ENCODE data around the gene WWC2.

Gene WWC2

DNA sequence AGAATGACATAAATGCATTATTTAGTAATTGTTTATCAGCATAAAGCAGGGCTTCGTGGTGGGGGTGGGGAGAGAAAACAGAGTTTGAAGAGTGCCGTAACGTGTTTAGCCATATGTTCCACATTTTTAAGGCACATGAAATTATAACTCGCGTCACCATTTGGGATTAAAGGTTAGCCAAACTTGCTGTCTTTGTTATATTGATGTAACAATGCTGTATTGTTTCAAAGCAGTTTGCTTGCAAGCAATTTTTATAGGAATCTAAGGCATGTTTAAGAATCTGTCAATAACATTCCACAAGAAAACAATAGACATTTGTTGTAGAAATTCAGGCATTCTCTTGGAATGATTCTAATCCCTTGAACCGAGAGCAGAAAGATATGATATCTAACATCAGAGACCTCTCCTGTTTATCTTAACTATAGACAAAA lies 142.7 kb downstream of the WWC2 start:
- no peak overlapping the region for H2AFZ ChIP-seq (ENCODE audit: low read depth, low read length)
- H3K27ac ChIP-seq (ENCODE audit: low read length, poor library complexity, severe bottlenecking), result no peak overlapping the region
- H3K18ac ChIP-seq (ENCODE audit: low read depth in 1 of 2, low read length in 2 of 2), result peak overlapping the region in 1 of 2 experiments; percentile 30
- no peak overlapping the region for H3K4ac ChIP-seq (ENCODE audit: low read depth in 1 of 2, low read length in 2 of 2)
- H3K4me2 ChIP-seq (ENCODE audit: low read length, poor library complexity, severe bottlenecking), result no peak overlapping the region
- H4K8ac ChIP-seq (ENCODE audit: low read length), result no peak overlapping the region
- H3K36me3 ChIP-seq (ENCODE audit: control insufficient read depth in 1 of 2, insufficient read depth in 2 of 2, low read depth in 1 of 2, low read length in 2 of 2), result peaks cover 10 to 37% of the 10 kb centered on the region in 2 experiments
- no peak overlapping the region for H3K4me3 ChIP-seq (ENCODE audit: insufficient read depth in 1 of 2, low read depth in 1 of 2, low read length in 2 of 2)
- no peak overlapping the region for H3K9ac ChIP-seq (ENCODE audit: low read length)
- no peak overlapping the region for H3K23ac ChIP-seq (ENCODE audit: low read length in 2 of 2)
- H2BK5ac ChIP-seq (ENCODE audit: low read depth, low read length, poor library complexity, severe bottlenecking), result no peak overlapping the region
- H3K27me3 ChIP-seq (ENCODE audit: control insufficient read depth in 1 of 2, insufficient read depth in 1 of 2, low read length in 2 of 2), result no peaks in the 10 kb centered on the region
- peaks cover 14% of the 10 kb centered on the region for H3K79me1 ChIP-seq (replicated peaks; ENCODE audit: low read length, poor library complexity, severe bottlenecking)
- DNase-seq, result no peak
- no peak overlapping the region for H2BK120ac ChIP-seq (ENCODE audit: low read depth, low read length)
- WGBS, result 64% methylated on average over 4 of the region's 6 CpGs
- no peak overlapping the region for H2BK12ac ChIP-seq (ENCODE audit: low read length in 2 of 2)
- no peak overlapping the region for H3K14ac ChIP-seq (ENCODE audit: low read length in 2 of 2)
- no peaks in the 10 kb centered on the region for H3K9me3 ChIP-seq (ENCODE audit: control insufficient read depth, low read length)
- no peak overlapping the region for H4K91ac ChIP-seq (ENCODE audit: low read length)
- H2AK5ac ChIP-seq (ENCODE audit: low read length, severe bottlenecking), result no peak overlapping the region
- peaks cover 19% of the 10 kb centered on the region for H3K4me1 ChIP-seq (ENCODE audit: control insufficient read depth, insufficient read depth, low read depth, low read length)
- no peak overlapping the region for H2BK15ac ChIP-seq (ENCODE audit: low read depth, poor library complexity, severe bottlenecking)

DNA sequence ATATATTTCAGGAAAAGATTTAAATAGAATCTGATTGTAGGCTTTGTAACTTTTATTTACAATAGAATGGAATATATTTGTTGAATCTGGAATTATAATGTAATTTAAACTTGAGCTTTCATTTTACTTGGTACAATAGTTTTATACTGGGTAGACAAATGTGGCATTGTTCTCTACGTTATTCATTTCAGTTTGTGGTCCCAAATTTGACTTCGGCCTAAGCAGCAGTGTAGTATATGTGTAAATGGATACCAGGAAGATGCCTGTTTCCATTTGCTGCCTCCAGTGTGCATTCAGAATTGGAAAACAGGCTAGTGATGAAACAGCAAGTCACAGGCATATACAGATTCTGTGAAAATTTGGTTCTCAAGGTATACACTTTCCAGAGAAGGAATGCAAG lies 143.2 kb downstream of the WWC2 start:
- Histone ChIP-seq H3K4me3 (ENCODE audit: insufficient read depth in 1 of 2, low read depth in 1 of 2, low read length in 2 of 2) (no peak overlapping the region), H3K18ac (ENCODE audit: low read depth in 1 of 2, low read length in 2 of 2) (no peak overlapping the region), H3K79me1 (replicated peaks; ENCODE audit: low read length, poor library complexity, severe bottlenecking) (peaks cover 14% of the 10 kb centered on the region), H4K91ac (ENCODE audit: low read length) (no peak overlapping the region), H2AFZ (ENCODE audit: low read depth, low read length) (no peak overlapping the region), H3K4me2 (ENCODE audit: low read length, poor library complexity, severe bottlenecking) (no peak overlapping the region), H3K9me3 (ENCODE audit: control insufficient read depth, low read length) (no peaks in the 10 kb centered on the region), H2BK15ac (ENCODE audit: low read depth, poor library complexity, severe bottlenecking) (no peak overlapping the region), H3K23ac (ENCODE audit: low read length in 2 of 2) (no peak overlapping the region), H2BK5ac (ENCODE audit: low read depth, low read length, poor library complexity, severe bottlenecking) (no peak overlapping the region), H3K4me1 (ENCODE audit: control insufficient read depth, insufficient read depth, low read depth, low read length) (peaks cover 19% of the 10 kb centered on the region), H3K36me3 (ENCODE audit: control insufficient read depth in 1 of 2, insufficient read depth in 2 of 2, low read depth in 1 of 2, low read length in 2 of 2) (peaks cover 10 to 37% of the 10 kb centered on the region in 2 experiments), H2BK120ac (ENCODE audit: low read depth, low read length) (no peak overlapping the region), H4K8ac (ENCODE audit: low read length) (no peak overlapping the region), H2BK12ac (ENCODE audit: low read length in 2 of 2) (no peak overlapping the region), H3K4ac (ENCODE audit: low read depth in 1 of 2, low read length in 2 of 2) (no peak overlapping the region), H2AK5ac (ENCODE audit: low read length, severe bottlenecking) (no peak overlapping the region), H3K9ac (ENCODE audit: low read length) (no peak overlapping the region), H3K27ac (ENCODE audit: low read length, poor library complexity, severe bottlenecking) (no peak overlapping the region), H3K14ac (ENCODE audit: low read length in 2 of 2) (no peak overlapping the region), H3K27me3 (ENCODE audit: control insufficient read depth in 1 of 2, insufficient read depth in 1 of 2, low read length in 2 of 2) (no peaks in the 10 kb centered on the region)
- WGBS, result 98% methylated on average over 2 of the region's 2 CpGs
- DNase-seq, result no peak

DNA sequence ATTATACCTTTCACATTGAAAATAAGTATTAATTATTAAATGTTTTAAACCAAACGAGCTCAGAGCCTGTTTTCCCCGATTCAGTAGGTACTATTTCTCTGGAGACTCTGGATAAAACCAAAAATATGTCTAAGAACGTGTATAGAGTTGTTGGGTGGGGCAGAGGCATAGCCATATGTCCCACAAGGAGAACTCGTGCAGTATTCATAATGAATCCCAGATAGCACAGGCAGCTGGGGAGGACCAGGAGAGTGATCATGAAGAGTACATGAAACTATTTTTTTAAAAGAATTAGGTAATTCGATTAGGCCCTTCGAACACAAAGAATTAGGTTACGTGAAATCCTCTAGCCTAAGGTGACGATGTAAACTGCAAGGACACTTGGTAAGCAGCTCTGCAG lies 145.0 kb downstream of the WWC2 start:
- no peak overlapping the region for H4K91ac ChIP-seq (ENCODE audit: low read length)
- H3K18ac ChIP-seq (ENCODE audit: low read depth in 1 of 2, low read length in 2 of 2), result no peak overlapping the region
- H2BK120ac ChIP-seq (ENCODE audit: low read depth, low read length), result no peak overlapping the region
- no peak for DNase-seq
- H3K14ac ChIP-seq (ENCODE audit: low read length in 2 of 2), result no peak overlapping the region
- no peaks in the 10 kb centered on the region for H3K27me3 ChIP-seq (ENCODE audit: control insufficient read depth in 1 of 2, insufficient read depth in 1 of 2, low read length in 2 of 2)
- peaks cover 7% of the 10 kb centered on the region for H3K79me1 ChIP-seq (replicated peaks; ENCODE audit: low read length, poor library complexity, severe bottlenecking)
- H4K8ac ChIP-seq (ENCODE audit: low read length), result no peak overlapping the region
- no peak overlapping the region for H2BK15ac ChIP-seq (ENCODE audit: low read depth, poor library complexity, severe bottlenecking)
- H2BK12ac ChIP-seq (ENCODE audit: low read length in 2 of 2), result no peak overlapping the region
- 97% methylated on average over 8 of the region's 8 CpGs for WGBS
- no peak overlapping the region for H3K4ac ChIP-seq (ENCODE audit: low read depth in 1 of 2, low read length in 2 of 2)
- peak overlapping the region; percentile 13 for H3K27ac ChIP-seq (ENCODE audit: low read length, poor library complexity, severe bottlenecking)
- no peak overlapping the region for H3K9ac ChIP-seq (ENCODE audit: low read length)
- no peak overlapping the region for H2BK5ac ChIP-seq (ENCODE audit: low read depth, low read length, poor library complexity, severe bottlenecking)
- no peak overlapping the region for H3K4me3 ChIP-seq (ENCODE audit: insufficient read depth in 1 of 2, low read depth in 1 of 2, low read length in 2 of 2)
- no peaks in the 10 kb centered on the region for H3K9me3 ChIP-seq (ENCODE audit: control insufficient read depth, low read length)
- H2AK5ac ChIP-seq (ENCODE audit: low read length, severe bottlenecking), result no peak overlapping the region
- H3K4me1 ChIP-seq (ENCODE audit: control insufficient read depth, insufficient read depth, low read depth, low read length), result peaks cover 17% of the 10 kb centered on the region
- no peak overlapping the region for H2AFZ ChIP-seq (ENCODE audit: low read depth, low read length)
- H3K36me3 ChIP-seq (ENCODE audit: control insufficient read depth in 1 of 2, insufficient read depth in 2 of 2, low read depth in 1 of 2, low read length in 2 of 2), result peaks cover 7 to 43% of the 10 kb centered on the region in 2 experiments
- no peak overlapping the region for H3K23ac ChIP-seq (ENCODE audit: low read length in 2 of 2)
- no peak overlapping the region for H3K4me2 ChIP-seq (ENCODE audit: low read length, poor library complexity, severe bottlenecking)

DNA sequence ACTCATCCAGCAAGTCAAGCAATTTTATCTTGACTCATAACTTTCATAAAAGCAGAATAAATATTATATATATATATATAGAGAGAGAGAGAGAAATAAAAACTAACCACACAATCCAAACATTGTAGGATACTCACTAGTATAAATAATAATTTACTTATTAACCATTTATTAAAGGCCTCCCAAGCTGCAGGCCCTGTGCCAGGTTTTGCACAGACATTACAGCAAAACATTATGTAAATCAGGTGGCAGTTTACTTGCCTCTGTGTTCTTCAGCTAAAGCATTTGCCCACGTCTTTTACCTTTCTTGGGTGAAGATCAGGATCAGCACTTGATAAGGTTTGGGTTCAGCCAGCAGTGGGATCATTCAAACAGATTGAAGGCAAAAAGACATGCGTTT lies 145.4 kb downstream of the WWC2 start:
- DNase-seq, result no peak
- H3K18ac ChIP-seq (ENCODE audit: low read depth in 1 of 2, low read length in 2 of 2), result no peak overlapping the region
- H2AFZ ChIP-seq (ENCODE audit: low read depth, low read length), result no peak overlapping the region
- no peak overlapping the region for H3K23ac ChIP-seq (ENCODE audit: low read length in 2 of 2)
- H3K4ac ChIP-seq (ENCODE audit: low read depth in 1 of 2, low read length in 2 of 2), result no peak overlapping the region
- H3K4me3 ChIP-seq (ENCODE audit: insufficient read depth in 1 of 2, low read depth in 1 of 2, low read length in 2 of 2), result no peak overlapping the region
- WGBS, result 95% methylated on average over 2 of the region's 2 CpGs
- no peak overlapping the region for H2AK5ac ChIP-seq (ENCODE audit: low read length, severe bottlenecking)
- H3K27ac ChIP-seq (ENCODE audit: low read length, poor library complexity, severe bottlenecking), result no peak overlapping the region
- H3K14ac ChIP-seq (ENCODE audit: low read length in 2 of 2), result no peak overlapping the region
- no peak overlapping the region for H4K8ac ChIP-seq (ENCODE audit: low read length)
- H3K4me1 ChIP-seq (ENCODE audit: control insufficient read depth, insufficient read depth, low read depth, low read length), result peaks cover 17% of the 10 kb centered on the region
- H3K9me3 ChIP-seq (ENCODE audit: control insufficient read depth, low read length), result no peaks in the 10 kb centered on the region
- H2BK12ac ChIP-seq (ENCODE audit: low read length in 2 of 2), result no peak overlapping the region
- H2BK15ac ChIP-seq (ENCODE audit: low read depth, poor library complexity, severe bottlenecking), result no peak overlapping the region
- H3K36me3 ChIP-seq (ENCODE audit: control insufficient read depth in 1 of 2, insufficient read depth in 2 of 2, low read depth in 1 of 2, low read length in 2 of 2), result peaks cover 7 to 43% of the 10 kb centered on the region in 2 experiments
- H3K27me3 ChIP-seq (ENCODE audit: control insufficient read depth in 1 of 2, insufficient read depth in 1 of 2, low read length in 2 of 2), result no peaks in the 10 kb centered on the region
- no peak overlapping the region for H4K91ac ChIP-seq (ENCODE audit: low read length)
- no peak overlapping the region for H2BK120ac ChIP-seq (ENCODE audit: low read depth, low read length)
- peaks cover 5% of the 10 kb centered on the region for H3K79me1 ChIP-seq (replicated peaks; ENCODE audit: low read length, poor library complexity, severe bottlenecking)
- no peak overlapping the region for H2BK5ac ChIP-seq (ENCODE audit: low read depth, low read length, poor library complexity, severe bottlenecking)
- no peak overlapping the region for H3K4me2 ChIP-seq (ENCODE audit: low read length, poor library complexity, severe bottlenecking)
- no peak overlapping the region for H3K9ac ChIP-seq (ENCODE audit: low read length)

Measured in mesenchymal stem cell (in vitro differentiated cells and primary cell).